GM12872 (cell line): Measurements from ENCODE around the gene VMP1.

Experiments used
- TF ChIP-seq, protein P1 (sequence below): IDR thresholded peaks from 3 replicates; pipeline ENCODE4 v1.5.1; 2011; ENCODE audit warnings: low read depth, mild to moderate bottlenecking, low read length, moderate library complexity; ENCODE audit not compliant: insufficient read depth

The VMP1 gene

DNA sequence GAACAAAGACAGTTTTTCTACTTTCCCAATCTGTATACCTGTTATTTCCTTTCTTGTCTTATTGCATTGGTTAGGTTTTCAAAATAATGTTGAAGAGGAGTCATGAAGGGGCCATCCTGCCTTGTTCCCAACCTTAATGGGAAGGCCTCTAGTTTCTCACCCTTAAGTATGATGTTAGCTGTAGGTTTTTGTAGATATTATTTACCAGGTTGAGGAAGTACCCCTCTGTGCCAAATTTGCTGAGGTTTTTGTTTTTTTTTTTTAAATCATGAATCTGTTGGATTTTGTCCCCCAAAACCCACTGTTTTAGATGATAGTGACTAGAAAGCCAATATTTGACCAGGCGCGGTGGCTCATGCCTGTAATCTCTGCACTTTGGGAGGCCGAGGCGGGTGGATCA, 36.4 kb downstream of the VMP1 start:
- TF ChIP-seq, protein P1, sequence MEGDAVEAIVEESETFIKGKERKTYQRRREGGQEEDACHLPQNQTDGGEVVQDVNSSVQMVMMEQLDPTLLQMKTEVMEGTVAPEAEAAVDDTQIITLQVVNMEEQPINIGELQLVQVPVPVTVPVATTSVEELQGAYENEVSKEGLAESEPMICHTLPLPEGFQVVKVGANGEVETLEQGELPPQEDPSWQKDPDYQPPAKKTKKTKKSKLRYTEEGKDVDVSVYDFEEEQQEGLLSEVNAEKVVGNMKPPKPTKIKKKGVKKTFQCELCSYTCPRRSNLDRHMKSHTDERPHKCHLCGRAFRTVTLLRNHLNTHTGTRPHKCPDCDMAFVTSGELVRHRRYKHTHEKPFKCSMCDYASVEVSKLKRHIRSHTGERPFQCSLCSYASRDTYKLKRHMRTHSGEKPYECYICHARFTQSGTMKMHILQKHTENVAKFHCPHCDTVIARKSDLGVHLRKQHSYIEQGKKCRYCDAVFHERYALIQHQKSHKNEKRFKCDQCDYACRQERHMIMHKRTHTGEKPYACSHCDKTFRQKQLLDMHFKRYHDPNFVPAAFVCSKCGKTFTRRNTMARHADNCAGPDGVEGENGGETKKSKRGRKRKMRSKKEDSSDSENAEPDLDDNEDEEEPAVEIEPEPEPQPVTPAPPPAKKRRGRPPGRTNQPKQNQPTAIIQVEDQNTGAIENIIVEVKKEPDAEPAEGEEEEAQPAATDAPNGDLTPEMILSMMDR, result no peak

DNA sequence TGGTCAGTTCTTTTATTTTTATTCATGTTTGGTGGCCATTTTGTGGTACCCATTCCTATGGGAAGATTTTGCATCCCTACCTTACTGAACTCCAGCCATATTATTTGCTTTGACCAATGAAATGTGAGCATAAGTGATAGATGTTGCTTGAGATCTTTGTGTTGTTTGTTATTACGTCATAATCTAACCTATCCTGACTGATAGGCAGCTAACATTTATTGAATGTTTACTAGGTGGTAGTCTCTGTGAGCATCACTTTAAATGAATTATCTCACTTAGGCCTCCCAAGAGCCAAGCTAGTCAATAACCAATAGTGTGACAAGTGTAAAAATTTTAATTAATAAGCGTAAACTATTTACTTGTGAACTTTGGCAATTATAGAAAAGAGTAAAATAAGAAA, 37.6 kb downstream of the VMP1 start:
- TF ChIP-seq, protein P1, result no peak

- TF ChIP-seq, protein P1, result peak; percentile 56
Measured at GRCh38 chr17:59746849-59747445, 39.5 kb downstream of the VMP1 start.

- TF ChIP-seq, protein P1, result no peak
Measured at GRCh38 chr17:59748591-59748990, 41.1 kb downstream of the VMP1 start.

DNA sequence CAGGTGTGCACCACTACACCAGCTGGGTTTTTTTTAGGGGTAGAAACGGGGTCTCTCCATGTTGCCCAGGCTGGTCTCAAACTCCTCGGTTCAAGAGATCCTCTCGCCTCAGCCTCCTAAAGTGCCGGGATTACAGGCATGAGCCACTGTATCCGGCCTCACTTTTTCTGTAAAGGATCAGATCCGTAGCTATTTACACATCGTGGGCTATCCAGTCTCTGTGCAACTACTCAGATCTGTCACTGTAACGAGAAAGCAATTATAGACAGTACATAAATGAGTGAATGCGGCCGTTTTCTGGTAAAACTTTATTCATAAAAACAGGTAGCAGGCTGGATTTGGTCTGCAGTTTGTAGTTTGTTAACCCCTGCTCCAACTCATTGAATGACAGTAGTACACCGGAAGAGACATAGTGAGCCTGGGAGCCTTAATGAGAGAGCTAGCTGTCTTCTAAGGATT, 44.5 kb downstream of the VMP1 start:
- TF ChIP-seq, protein P1, result no peak

- TF ChIP-seq, protein P1, result no peak
Measured at GRCh38 chr17:59752446-59752845, 45.0 kb downstream of the VMP1 start.

- TF ChIP-seq, protein P1, result no peak
Measured at GRCh38 chr17:59752922-59753321, 45.5 kb downstream of the VMP1 start.
